NB4 (cell line): ENCODE data around the gene OPCML.

Source experiments
- MYC ChIP-seq: IDR thresholded peaks from 2 replicates; pipeline ENCODE4 v1.6.1; 2011; ENCODE audit warnings: low read depth, low read length
- POLR2A ChIP-seq: IDR thresholded peaks from 2 replicates; pipeline ENCODE4 v1.6.1; 2011; ENCODE audit warnings: mild to moderate bottlenecking; ENCODE audit not compliant: insufficient read length; ENCODE audit errors: extremely low read depth
- TF ChIP-seq, protein P1 (sequence below): IDR thresholded peaks from one replicate; pipeline ENCODE4 v1.5.1; 2012; ENCODE audit warnings: low read depth, low read length
- TF ChIP-seq, protein P2 (sequence below): IDR thresholded peaks from 2 replicates; pipeline ENCODE4 v1.6.1; 2011; ENCODE audit warnings: low read depth, low read length

GRCh38 chr11:132941761-132942160 is 590.5 kb downstream of the OPCML start:
- TF ChIP-seq, protein P1, sequence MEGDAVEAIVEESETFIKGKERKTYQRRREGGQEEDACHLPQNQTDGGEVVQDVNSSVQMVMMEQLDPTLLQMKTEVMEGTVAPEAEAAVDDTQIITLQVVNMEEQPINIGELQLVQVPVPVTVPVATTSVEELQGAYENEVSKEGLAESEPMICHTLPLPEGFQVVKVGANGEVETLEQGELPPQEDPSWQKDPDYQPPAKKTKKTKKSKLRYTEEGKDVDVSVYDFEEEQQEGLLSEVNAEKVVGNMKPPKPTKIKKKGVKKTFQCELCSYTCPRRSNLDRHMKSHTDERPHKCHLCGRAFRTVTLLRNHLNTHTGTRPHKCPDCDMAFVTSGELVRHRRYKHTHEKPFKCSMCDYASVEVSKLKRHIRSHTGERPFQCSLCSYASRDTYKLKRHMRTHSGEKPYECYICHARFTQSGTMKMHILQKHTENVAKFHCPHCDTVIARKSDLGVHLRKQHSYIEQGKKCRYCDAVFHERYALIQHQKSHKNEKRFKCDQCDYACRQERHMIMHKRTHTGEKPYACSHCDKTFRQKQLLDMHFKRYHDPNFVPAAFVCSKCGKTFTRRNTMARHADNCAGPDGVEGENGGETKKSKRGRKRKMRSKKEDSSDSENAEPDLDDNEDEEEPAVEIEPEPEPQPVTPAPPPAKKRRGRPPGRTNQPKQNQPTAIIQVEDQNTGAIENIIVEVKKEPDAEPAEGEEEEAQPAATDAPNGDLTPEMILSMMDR = no peak
- no peak for TF ChIP-seq POLR2A
- TF ChIP-seq, protein P2, sequence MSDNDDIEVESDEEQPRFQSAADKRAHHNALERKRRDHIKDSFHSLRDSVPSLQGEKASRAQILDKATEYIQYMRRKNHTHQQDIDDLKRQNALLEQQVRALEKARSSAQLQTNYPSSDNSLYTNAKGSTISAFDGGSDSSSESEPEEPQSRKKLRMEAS = no peak
- no peak for TF ChIP-seq MYC
